IPS-15b (cell line): ENCODE data around the gene TMEM19.

ENCODE experiments used
- H3K27me3 ChIP-seq: one replicate; pipeline ENCODE4 v1.6.1; 2013; ENCODE audit warnings: low read length; ENCODE audit not compliant: control insufficient read depth, insufficient read depth
- H3K36me3 ChIP-seq: one replicate; pipeline ENCODE4 v1.6.1; 2013; ENCODE audit warnings: low read length; ENCODE audit not compliant: control insufficient read depth, insufficient read depth
- H3K4me1 ChIP-seq: one replicate; pipeline ENCODE4 v1.6.1; 2013; ENCODE audit warnings: mild to moderate bottlenecking, low read length; ENCODE audit not compliant: control insufficient read depth, insufficient read depth
- H3K4me3 ChIP-seq: one replicate; pipeline ENCODE4 v1.5.1; 2013; ENCODE audit warnings: low read depth, low read length
- H3K9ac ChIP-seq: one replicate; pipeline ENCODE4 v1.6.1; 2013; ENCODE audit warnings: low read depth, mild to moderate bottlenecking, low read length
- H3K9me3 ChIP-seq: one replicate; pipeline ENCODE4 v1.6.1; 2013; ENCODE audit warnings: mild to moderate bottlenecking, low read length; ENCODE audit not compliant: control insufficient read depth, insufficient read depth

Gene TMEM19

GRCh38 chr12:71725011-71725410 is 39.1 kb downstream of the TMEM19 start:
- Histone ChIP-seq H3K4me1 (no peaks in the 10 kb centered on the region), H3K9me3 (no peaks in the 10 kb centered on the region), H3K36me3 (no peaks in the 10 kb centered on the region), H3K27me3 (no peaks in the 10 kb centered on the region), H3K4me3 (no peak overlapping the region), H3K9ac (no peak overlapping the region)

GRCh38 chr12:71726548-71726947 is 40.7 kb downstream of the TMEM19 start:
- H3K9me3 ChIP-seq, result no peaks in the 10 kb centered on the region
- no peaks in the 10 kb centered on the region for H3K4me1 ChIP-seq
- no peak overlapping the region for H3K9ac ChIP-seq
- no peaks in the 10 kb centered on the region for H3K27me3 ChIP-seq
- no peaks in the 10 kb centered on the region for H3K36me3 ChIP-seq
- H3K4me3 ChIP-seq, result no peak overlapping the region

- H3K36me3 ChIP-seq, result no peaks in the 10 kb centered on the region
- H3K9me3 ChIP-seq, result no peaks in the 10 kb centered on the region
- no peak overlapping the region for H3K9ac ChIP-seq
- H3K4me1 ChIP-seq, result no peaks in the 10 kb centered on the region
- no peaks in the 10 kb centered on the region for H3K27me3 ChIP-seq
- H3K4me3 ChIP-seq, result no peak overlapping the region
These were observed 42.1 kb downstream of the TMEM19 start for GRCh38 chr12:71727958-71728357.

GRCh38 chr12:71730936-71731335 is 45.1 kb downstream of the TMEM19 start:
- Histone ChIP-seq H3K4me1 (no peaks in the 10 kb centered on the region), H3K36me3 (no peaks in the 10 kb centered on the region), H3K4me3 (no peak overlapping the region), H3K27me3 (no peaks in the 10 kb centered on the region), H3K9me3 (no peaks in the 10 kb centered on the region), H3K9ac (no peak overlapping the region)

- Histone ChIP-seq H3K4me3 (no peak overlapping the region), H3K4me1 (no peaks in the 10 kb centered on the region), H3K9ac (no peak overlapping the region), H3K27me3 (no peaks in the 10 kb centered on the region), H3K9me3 (no peaks in the 10 kb centered on the region), H3K36me3 (no peaks in the 10 kb centered on the region)
These were observed 45.8 kb downstream of the TMEM19 start for GRCh38 chr12:71731439-71732356.

GRCh38 chr12:71732357-71732712 is 46.5 kb downstream of the TMEM19 start:
- no peaks in the 10 kb centered on the region for H3K36me3 ChIP-seq
- no peak overlapping the region for H3K4me3 ChIP-seq
- no peak overlapping the region for H3K9ac ChIP-seq

GRCh38 chr12:71737197-71737596 is 51.3 kb downstream of the TMEM19 start:
- H3K9ac ChIP-seq, result no peak overlapping the region
- no peaks in the 10 kb centered on the region for H3K4me1 ChIP-seq
- H3K27me3 ChIP-seq, result no peaks in the 10 kb centered on the region
- H3K4me3 ChIP-seq, result no peak overlapping the region
- H3K9me3 ChIP-seq, result no peaks in the 10 kb centered on the region
- H3K36me3 ChIP-seq, result no peaks in the 10 kb centered on the region

More at GRCh38 chr12:71732357-71732712, 46.5 kb downstream of the TMEM19 start:
- H3K4me1 ChIP-seq, result no peaks in the 10 kb centered on the region
- no peaks in the 10 kb centered on the region for H3K27me3 ChIP-seq
- H3K9me3 ChIP-seq, result no peaks in the 10 kb centered on the region

- no peaks in the 10 kb centered on the region for H3K4me1 ChIP-seq
- H3K4me3 ChIP-seq, result no peak overlapping the region
- no peaks in the 10 kb centered on the region for H3K27me3 ChIP-seq
- H3K9me3 ChIP-seq, result no peaks in the 10 kb centered on the region
- no peaks in the 10 kb centered on the region for H3K36me3 ChIP-seq
- H3K9ac ChIP-seq, result no peak overlapping the region
These were observed 57.1 kb downstream of the TMEM19 start for GRCh38 chr12:71742998-71743397.

- no peaks in the 10 kb centered on the region for H3K27me3 ChIP-seq
- no peaks in the 10 kb centered on the region for H3K36me3 ChIP-seq
- H3K9ac ChIP-seq, result no peak overlapping the region
- no peaks in the 10 kb centered on the region for H3K4me1 ChIP-seq
- H3K9me3 ChIP-seq, result no peaks in the 10 kb centered on the region
- no peak overlapping the region for H3K4me3 ChIP-seq
These were observed 58.8 kb downstream of the TMEM19 start for GRCh38 chr12:71744522-71745300.

- peaks cover 2% of the 10 kb centered on the region for H3K4me1 ChIP-seq
- H3K36me3 ChIP-seq, result no peaks in the 10 kb centered on the region
- no peak overlapping the region for H3K4me3 ChIP-seq
- H3K27me3 ChIP-seq, result no peaks in the 10 kb centered on the region
- H3K9ac ChIP-seq, result no peak overlapping the region
- H3K9me3 ChIP-seq, result no peaks in the 10 kb centered on the region
These were observed 61.2 kb downstream of the TMEM19 start for GRCh38 chr12:71746974-71747611.

- no peaks in the 10 kb centered on the region for H3K36me3 ChIP-seq
- H3K4me1 ChIP-seq, result peaks cover 2% of the 10 kb centered on the region
- no peaks in the 10 kb centered on the region for H3K9me3 ChIP-seq
- no peak overlapping the region for H3K9ac ChIP-seq
- H3K27me3 ChIP-seq, result no peaks in the 10 kb centered on the region
- no peak overlapping the region for H3K4me3 ChIP-seq
These were observed 62.4 kb downstream of the TMEM19 start for GRCh38 chr12:71748081-71748850.
